GM21576 (cell line): Measurements from ENCODE around the gene SPPL3.
A peak's percentile ranks its signal among the peaks of the same experiment; 100 is the strongest.

Experiments used
- ATAC-seq: cut with Tn5 transposase; IDR thresholded peaks from one replicate; pipeline ENCODE4 v1.9.1; 2021; ENCODE audit warnings: mild to moderate bottlenecking, moderate library complexity; ENCODE audit not compliant: unreplicated experiment

The SPPL3 gene

GRCh38 chr12:120879102-120879501, 25.1 kb downstream of the SPPL3 start:
- ATAC-seq = no peak

GRCh38 chr12:120874547-120875245, 29.5 kb downstream of the SPPL3 start:
- no peak for ATAC-seq

- no peak for ATAC-seq
Measured at GRCh38 chr12:120873226-120873625, 30.9 kb downstream of the SPPL3 start.

GRCh38 chr12:120872487-120872886, 31.7 kb downstream of the SPPL3 start:
- ATAC-seq = no peak

- no peak for ATAC-seq
Measured at GRCh38 chr12:120870415-120870814, 33.7 kb downstream of the SPPL3 start.

GRCh38 chr12:120869376-120869775, 34.8 kb downstream of the SPPL3 start:
- no peak for ATAC-seq

GRCh38 chr12:120866108-120866507, 38.0 kb downstream of the SPPL3 start:
- no peak for ATAC-seq

- no peak for ATAC-seq
Measured at GRCh38 chr12:120865098-120865497, 39.1 kb downstream of the SPPL3 start.

GRCh38 chr12:120862664-120863063, 41.5 kb downstream of the SPPL3 start:
- no peak for ATAC-seq

- no peak for ATAC-seq
Measured at GRCh38 chr12:120861074-120861795, 42.9 kb downstream of the SPPL3 start.

- no peak for ATAC-seq
Measured at GRCh38 chr12:120858306-120859088, 45.7 kb downstream of the SPPL3 start.

GRCh38 chr12:120856980-120857379, 47.2 kb downstream of the SPPL3 start:
- ATAC-seq = no peak

- ATAC-seq = no peak
Measured at GRCh38 chr12:120855823-120856588, 48.2 kb downstream of the SPPL3 start.

- ATAC-seq = no peak
Measured at GRCh38 chr12:120854804-120855203, 49.4 kb downstream of the SPPL3 start.

GRCh38 chr12:120853188-120853587, 51.0 kb downstream of the SPPL3 start:
- no peak for ATAC-seq

GRCh38 chr12:120851944-120852343, 52.2 kb downstream of the SPPL3 start:
- ATAC-seq = no peak

- ATAC-seq = peak; percentile 48
Measured at GRCh38 chr12:120851444-120851843, 52.7 kb downstream of the SPPL3 start.

- no peak for ATAC-seq
Measured at GRCh38 chr12:120849765-120850164, 54.4 kb downstream of the SPPL3 start.

- ATAC-seq = peak; percentile 50
Measured at GRCh38 chr12:120847814-120848213, 56.3 kb downstream of the SPPL3 start.

- ATAC-seq = no peak
Measured at GRCh38 chr12:120847392-120847791, 56.8 kb downstream of the SPPL3 start.

- no peak for ATAC-seq
Measured at GRCh38 chr12:120846721-120847120, 57.4 kb downstream of the SPPL3 start.
